HepG2 (cell line): ENCODE measurements around the gene DPAGT1. TPM values are rescaled to one million over a fixed set of nuclear protein-coding genes. Genes with fewer than 3 reads are reported as not detected.

ENCODE experiments used
- AKAP8 ChIP-seq: sonication (generic); formaldehyde crosslinking; IDR thresholded peaks from 2 replicates; pipeline ENCODE4 v1.5.1; 2020; ENCODE audit warnings: mild to moderate bottlenecking, missing genetic modification reagents
- FOXA1 ChIP-seq, 2 experiments: fragments of 450-650 bp in 1 of 2; sonication (generic) in 1 of 2; formaldehyde crosslinking in 1 of 2; IDR thresholded peaks; 2 replicates each; pipeline versions ENCODE4 v1.4.0 to v1.6.1; 2016 to 2020; ENCODE audit warnings: missing genetic modification reagents in 1 of 2
- ISL2 ChIP-seq: sonication (generic); formaldehyde crosslinking; IDR thresholded peaks from 2 replicates; pipeline ENCODE4 v1.5.0; 2020; ENCODE audit warnings: missing genetic modification reagents
- MTA3 ChIP-seq: sonication (generic); formaldehyde crosslinking; IDR thresholded peaks from 2 replicates; pipeline ENCODE4 v1.4.0; 2020; ENCODE audit warnings: missing genetic modification reagents
- NONO ChIP-seq, 2 experiments: fragments of 450-650 bp in 1 of 2; sonication (generic) in 1 of 2; formaldehyde crosslinking in 1 of 2; IDR thresholded peaks in 1 of 2; conservative IDR thresholded peaks in 1 of 2; 2 replicates each; pipeline versions ENCODE4 v1.6.1 to v1.8.0; 2017 to 2022; ENCODE audit warnings: mild to moderate bottlenecking in 1 of 2, missing genetic modification reagents in 1 of 2, moderate library complexity in 1 of 2
- ZBTB38 ChIP-seq: sonication (generic); formaldehyde crosslinking; IDR thresholded peaks from 2 replicates; pipeline ENCODE4 v1.5.1; 2020; ENCODE audit warnings: mild to moderate bottlenecking, missing genetic modification reagents
- ZNF121 ChIP-seq: sonication (generic); formaldehyde crosslinking; IDR thresholded peaks from 2 replicates; pipeline ENCODE4 v1.5.0; 2020; ENCODE audit warnings: mild to moderate bottlenecking, missing genetic modification reagents
- ZNF232 ChIP-seq: sonication (generic); formaldehyde crosslinking; IDR thresholded peaks from 2 replicates; pipeline ENCODE4 v1.4.0; 2020; ENCODE audit warnings: missing genetic modification reagents, borderline replicate concordance
- ZNF30 ChIP-seq: sonication (generic); formaldehyde crosslinking; IDR thresholded peaks from 2 replicates; pipeline ENCODE4 v1.5.0; 2020; ENCODE audit warnings: mild to moderate bottlenecking, missing genetic modification reagents
- ZNF496 ChIP-seq: sonication (generic); formaldehyde crosslinking; IDR thresholded peaks from 2 replicates; pipeline ENCODE4 v1.8.1; 2023; ENCODE audit warnings: mild to moderate bottlenecking, moderate library complexity, missing genetic modification reagents; ENCODE audit not compliant: insufficient replicate concordance
- ZNF772 ChIP-seq: sonication (generic); formaldehyde crosslinking; IDR thresholded peaks from 2 replicates; pipeline ENCODE4 v1.5.0; 2020; ENCODE audit warnings: mild to moderate bottlenecking, missing genetic modification reagents
- ZNF792 ChIP-seq: IDR thresholded peaks from 2 replicates; pipeline ENCODE4 v1.6.1; 2016
- ZSCAN29 ChIP-seq: sonication (generic); formaldehyde crosslinking; conservative IDR thresholded peaks from 2 replicates; pipeline ENCODE4 v1.4.0; 2020; ENCODE audit warnings: mild to moderate bottlenecking, missing genetic modification reagents
- polyA plus RNA-seq, 8 experiments: library from polyadenylated mRNA; depleted of rRNA in 3 of 8; stranded (reverse) in 7 of 8; unstranded in 1 of 8; fragments of >200 nt; fragmentation: Illumina TruSeq in 4 of 8; extraction: Trizol in 4 of 8; gene quantifications; 2 replicates each; pipeline versions ENCODE4 v1.2.1 to v1.2.3, GENCODE V29; 2011 to 2016; ENCODE audit warnings: low read depth in 4 of 8, missing spikeins in 1 of 8, mixed read lengths in 1 of 8; ENCODE audit not compliant: insufficient read depth in 1 of 8
- total RNA-seq, 5 experiments: library from RNA; depleted of rRNA; stranded (reverse); fragments of >200 nt; fragmentation: Illumina TruSeq; extraction: Trizol; gene quantifications; 2 replicates each; pipeline ENCODE4 v1.2.3, GENCODE V29; 2016; ENCODE audit warnings: low read depth in 1 of 5
- TF ChIP-seq, protein P1 (sequence below): sonication (generic); formaldehyde crosslinking; IDR thresholded peaks from 2 replicates; pipeline ENCODE4 v1.4.0; 2020; ENCODE audit warnings: mild to moderate bottlenecking, missing genetic modification reagents, borderline replicate concordance
- TF ChIP-seq, protein P2 (sequence below): sonication (generic); formaldehyde crosslinking; IDR thresholded peaks from 2 replicates; pipeline ENCODE4 v1.4.0; 2020; ENCODE audit warnings: missing genetic modification reagents
- TF ChIP-seq, protein P3 (sequence below): sonication (generic); formaldehyde crosslinking; conservative IDR thresholded peaks from 2 replicates; pipeline ENCODE4 v1.8.0; 2022; ENCODE audit warnings: low read depth, missing genetic modification reagents
- TF ChIP-seq, protein P4 (sequence below): sonication (generic); formaldehyde crosslinking; IDR thresholded peaks from 2 replicates; pipeline ENCODE4 v1.4.0; 2020; ENCODE audit warnings: mild to moderate bottlenecking, missing genetic modification reagents

DPAGT1 gene
- total and polyA plus RNA-seq, 2 of the 13 experiments (the other 11 are each of a cell fraction or from before 2014, with no cell fraction given): 37.6 to 70.7 TPM

DNA sequence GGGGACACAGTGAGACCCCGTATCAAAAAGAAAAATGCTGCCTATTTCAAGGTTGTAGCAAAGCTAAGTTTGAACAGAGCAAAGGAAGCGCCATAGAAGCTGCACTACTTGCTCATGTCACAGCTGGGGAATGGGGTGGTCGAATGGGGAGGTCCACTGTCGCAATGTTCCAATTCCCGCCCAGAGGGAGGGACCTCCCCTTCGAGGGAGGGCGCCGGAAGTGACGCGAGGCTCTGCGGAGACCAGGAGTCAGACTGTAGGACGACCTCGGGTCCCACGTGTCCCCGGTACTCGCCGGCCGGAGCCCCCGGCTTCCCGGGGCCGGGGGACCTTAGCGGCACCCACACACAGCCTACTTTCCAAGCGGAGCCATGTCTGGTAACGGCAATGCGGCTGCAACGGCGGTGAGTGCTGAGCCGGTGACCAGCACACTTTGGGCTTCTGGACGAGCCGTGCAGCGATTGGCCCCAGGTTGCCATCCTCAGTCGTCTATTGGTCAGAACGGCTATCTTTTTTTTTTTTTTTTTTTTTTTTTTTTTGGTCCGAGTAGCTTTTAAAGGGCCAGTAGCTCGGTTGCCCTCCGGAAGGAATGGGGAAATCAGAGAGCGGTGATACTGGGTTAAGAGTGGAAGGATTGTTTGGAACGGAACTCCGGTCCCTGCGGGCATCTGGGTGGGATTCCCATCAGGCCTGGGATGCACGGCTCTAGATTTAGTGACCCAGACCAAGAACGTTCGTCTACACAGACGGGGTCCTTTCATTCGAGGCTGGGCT, 16.8 kb downstream of the DPAGT1 start, which contains the start of gene HMBS (continued):
- TF ChIP-seq, protein P1, sequence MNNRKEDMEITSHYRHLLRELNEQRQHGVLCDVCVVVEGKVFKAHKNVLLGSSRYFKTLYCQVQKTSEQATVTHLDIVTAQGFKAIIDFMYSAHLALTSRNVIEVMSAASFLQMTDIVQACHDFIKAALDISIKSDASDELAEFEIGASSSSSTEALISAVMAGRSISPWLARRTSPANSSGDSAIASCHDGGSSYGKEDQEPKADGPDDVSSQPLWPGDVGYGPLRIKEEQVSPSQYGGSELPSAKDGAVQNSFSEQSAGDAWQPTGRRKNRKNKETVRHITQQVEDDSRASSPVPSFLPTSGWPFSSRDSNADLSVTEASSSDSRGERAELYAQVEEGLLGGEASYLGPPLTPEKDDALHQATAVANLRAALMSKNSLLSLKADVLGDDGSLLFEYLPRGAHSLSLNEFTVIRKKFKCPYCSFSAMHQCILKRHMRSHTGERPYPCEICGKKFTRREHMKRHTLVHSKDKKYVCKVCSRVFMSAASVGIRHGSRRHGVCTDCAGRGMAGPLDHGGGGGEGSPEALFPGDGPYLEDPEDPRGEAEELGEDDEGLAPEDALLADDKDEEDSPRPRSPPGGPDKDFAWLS (CRISPR knock-in tag): no peak
- TF ChIP-seq ISL2 (CRISPR knock-in tag) (peak; percentile 48), ZNF232 (CRISPR knock-in tag) (no peak), AKAP8 (CRISPR knock-in tag) (no peak), ZNF121 (no peak), ZNF30 (CRISPR knock-in tag) (no peak), ZBTB38 (CRISPR knock-in tag) (peak; percentile 24; the same call in 1 of the 2 replicates), ZNF792 (CRISPR knock-in tag) (peak; percentile 16; the same call in 1 of the 2 replicates), ZNF496 (CRISPR knock-in tag) (no peak), ZSCAN29 (CRISPR knock-in tag) (peak; percentile 85), MTA3 (CRISPR knock-in tag) (no peak), ZNF772 (CRISPR knock-in tag) (peak; percentile 77), NONO (IDR thresholded peaks at IDR 0.05) (no peak), NONO (CRISPR knock-in tag; conservative IDR thresholded peaks at IDR 0.05) (peak; percentile 75), FOXA1 (IDR thresholded peaks at IDR 0.05) (no peak), FOXA1 (CRISPR knock-in tag; IDR thresholded peaks at IDR 0.05) (no peak)
- TF ChIP-seq, protein P2, sequence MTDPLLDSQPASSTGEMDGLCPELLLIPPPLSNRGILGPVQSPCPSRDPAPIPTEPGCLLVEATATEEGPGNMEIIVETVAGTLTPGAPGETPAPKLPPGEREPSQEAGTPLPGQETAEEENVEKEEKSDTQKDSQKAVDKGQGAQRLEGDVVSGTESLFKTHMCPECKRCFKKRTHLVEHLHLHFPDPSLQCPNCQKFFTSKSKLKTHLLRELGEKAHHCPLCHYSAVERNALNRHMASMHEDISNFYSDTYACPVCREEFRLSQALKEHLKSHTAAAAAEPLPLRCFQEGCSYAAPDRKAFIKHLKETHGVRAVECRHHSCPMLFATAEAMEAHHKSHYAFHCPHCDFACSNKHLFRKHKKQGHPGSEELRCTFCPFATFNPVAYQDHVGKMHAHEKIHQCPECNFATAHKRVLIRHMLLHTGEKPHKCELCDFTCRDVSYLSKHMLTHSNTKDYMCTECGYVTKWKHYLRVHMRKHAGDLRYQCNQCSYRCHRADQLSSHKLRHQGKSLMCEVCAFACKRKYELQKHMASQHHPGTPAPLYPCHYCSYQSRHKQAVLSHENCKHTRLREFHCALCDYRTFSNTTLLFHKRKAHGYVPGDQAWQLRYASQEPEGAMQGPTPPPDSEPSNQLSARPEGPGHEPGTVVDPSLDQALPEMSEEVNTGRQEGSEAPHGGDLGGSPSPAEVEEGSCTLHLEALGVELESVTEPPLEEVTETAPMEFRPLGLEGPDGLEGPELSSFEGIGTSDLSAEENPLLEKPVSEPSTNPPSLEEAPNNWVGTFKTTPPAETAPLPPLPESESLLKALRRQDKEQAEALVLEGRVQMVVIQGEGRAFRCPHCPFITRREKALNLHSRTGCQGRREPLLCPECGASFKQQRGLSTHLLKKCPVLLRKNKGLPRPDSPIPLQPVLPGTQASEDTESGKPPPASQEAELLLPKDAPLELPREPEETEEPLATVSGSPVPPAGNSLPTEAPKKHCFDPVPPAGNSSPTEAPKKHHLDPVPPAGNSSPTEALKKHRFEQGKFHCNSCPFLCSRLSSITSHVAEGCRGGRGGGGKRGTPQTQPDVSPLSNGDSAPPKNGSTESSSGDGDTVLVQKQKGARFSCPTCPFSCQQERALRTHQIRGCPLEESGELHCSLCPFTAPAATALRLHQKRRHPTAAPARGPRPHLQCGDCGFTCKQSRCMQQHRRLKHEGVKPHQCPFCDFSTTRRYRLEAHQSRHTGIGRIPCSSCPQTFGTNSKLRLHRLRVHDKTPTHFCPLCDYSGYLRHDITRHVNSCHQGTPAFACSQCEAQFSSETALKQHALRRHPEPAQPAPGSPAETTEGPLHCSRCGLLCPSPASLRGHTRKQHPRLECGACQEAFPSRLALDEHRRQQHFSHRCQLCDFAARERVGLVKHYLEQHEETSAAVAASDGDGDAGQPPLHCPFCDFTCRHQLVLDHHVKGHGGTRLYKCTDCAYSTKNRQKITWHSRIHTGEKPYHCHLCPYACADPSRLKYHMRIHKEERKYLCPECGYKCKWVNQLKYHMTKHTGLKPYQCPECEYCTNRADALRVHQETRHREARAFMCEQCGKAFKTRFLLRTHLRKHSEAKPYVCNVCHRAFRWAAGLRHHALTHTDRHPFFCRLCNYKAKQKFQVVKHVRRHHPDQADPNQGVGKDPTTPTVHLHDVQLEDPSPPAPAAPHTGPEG (CRISPR knock-in tag): no peak
- TF ChIP-seq, protein P3, sequence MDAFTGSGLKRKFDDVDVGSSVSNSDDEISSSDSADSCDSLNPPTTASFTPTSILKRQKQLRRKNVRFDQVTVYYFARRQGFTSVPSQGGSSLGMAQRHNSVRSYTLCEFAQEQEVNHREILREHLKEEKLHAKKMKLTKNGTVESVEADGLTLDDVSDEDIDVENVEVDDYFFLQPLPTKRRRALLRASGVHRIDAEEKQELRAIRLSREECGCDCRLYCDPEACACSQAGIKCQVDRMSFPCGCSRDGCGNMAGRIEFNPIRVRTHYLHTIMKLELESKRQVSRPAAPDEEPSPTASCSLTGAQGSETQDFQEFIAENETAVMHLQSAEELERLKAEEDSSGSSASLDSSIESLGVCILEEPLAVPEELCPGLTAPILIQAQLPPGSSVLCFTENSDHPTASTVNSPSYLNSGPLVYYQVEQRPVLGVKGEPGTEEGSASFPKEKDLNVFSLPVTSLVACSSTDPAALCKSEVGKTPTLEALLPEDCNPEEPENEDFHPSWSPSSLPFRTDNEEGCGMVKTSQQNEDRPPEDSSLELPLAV (CRISPR knock-in tag): no peak
- TF ChIP-seq, protein P4, sequence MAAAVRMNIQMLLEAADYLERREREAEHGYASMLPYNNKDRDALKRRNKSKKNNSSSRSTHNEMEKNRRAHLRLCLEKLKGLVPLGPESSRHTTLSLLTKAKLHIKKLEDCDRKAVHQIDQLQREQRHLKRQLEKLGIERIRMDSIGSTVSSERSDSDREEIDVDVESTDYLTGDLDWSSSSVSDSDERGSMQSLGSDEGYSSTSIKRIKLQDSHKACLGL (CRISPR knock-in tag): peak; percentile 87
